T-cell (primary cell): ENCODE data around the gene TACR1. TPM values are rescaled to one million over a fixed set of nuclear protein-coding genes. Genes with fewer than 3 reads are reported as not detected.
"Not testable (repeated sequence)": the region's sequence is repeated elsewhere in the genome, so short reads cannot be mapped to it uniquely, and the experiment has no call there.

Experiments
- ATAC-seq, 4 experiments: fragments of 200-7000 bp in 3 of 4; fragments of 150-1000 bp in 1 of 4; cut with Tn5 transposase; replicated peaks in 1 of 4; 1 replicate in 3 of 4; 2 replicates in 1 of 4; pipeline ENCODE4 v1.10.0; 2021; ENCODE audit warnings: moderate library complexity in 3 of 4, mild to moderate bottlenecking in 2 of 4, moderate number of reproducible peaks in 1 of 4
- CTCF ChIA-PET, 2 donors: fragments of 300-600 bp; sonication (Branson Sonifier 250); formaldehyde crosslinking; loops; one replicate each; lab custom pipeline; 2022; ENCODE audit warnings: antibody characterized with exemption in 2 of 2; lab: Charles Lee
- POLR2A ChIA-PET, 2 donors: fragments of 300-600 bp; sonication (Branson Sonifier 250); formaldehyde crosslinking; loops; one replicate each; lab custom pipeline; 2022; ENCODE audit warnings: antibody characterized with exemption in 2 of 2; lab: Charles Lee
- DNase-seq, 35 experiments: peaks; one replicate each; pipeline versions ENCODE4 v3.0.0 to v3.0.0-alpha.2; 2013 to 2023
- H3K27ac ChIP-seq: one replicate; pipeline ENCODE4 v1.5.1; 2013; ENCODE audit warnings: low read length
- H3K27me3 ChIP-seq, 2 experiments: replicated peaks in 1 of 2; 1 replicate in 1 of 2; 2 replicates in 1 of 2; pipeline versions ENCODE4 v1.6.1 to v1.7.0; 2013; ENCODE audit warnings: low read length in 1 of 2, mixed read lengths in 1 of 2; ENCODE audit not compliant: control insufficient read depth in 2 of 2, insufficient read depth in 2 of 2; ENCODE audit errors: extremely low read depth in 1 of 2
- H3K36me3 ChIP-seq, 2 donors: 1 replicate in 1 of 2; 2 replicates in 1 of 2; pipeline versions ENCODE4 v1.6.1 to v1.7.0; 2013; ENCODE audit warnings: low read length in 1 of 2; ENCODE audit not compliant: control insufficient read depth in 2 of 2, insufficient read depth in 1 of 2; ENCODE audit errors: extremely low read depth in 1 of 2
- H3K4me1 ChIP-seq, 2 experiments: 1 replicate in 1 of 2; 2 replicates in 1 of 2; pipeline versions ENCODE4 v1.6.1 to v1.7.0; 2013; ENCODE audit warnings: low read length in 2 of 2, mixed read lengths in 1 of 2; ENCODE audit not compliant: insufficient read depth in 2 of 2, control insufficient read depth in 1 of 2; ENCODE audit errors: extremely low read depth in 1 of 2
- H3K4me3 ChIP-seq, 2 donors: 1 replicate in 1 of 2; 2 replicates in 1 of 2; pipeline versions ENCODE4 v1.5.1 to v1.7.0; 2013; ENCODE audit warnings: mild to moderate bottlenecking in 2 of 2, low read length in 1 of 2, moderate library complexity in 1 of 2; ENCODE audit not compliant: control insufficient read depth in 1 of 2; ENCODE audit errors: extremely low read depth in 1 of 2
- H3K9me3 ChIP-seq: 2 replicates; pipeline ENCODE4 v1.7.0; 2013
- H3K27ac Mint-ChIP-seq, 2 donors: one replicate each; pipeline ENCODE4 v1.8.0; 2020 to 2021; ENCODE audit warnings: mild to moderate bottlenecking in 2 of 2, mixed read lengths in 2 of 2
- H3K27me3 Mint-ChIP-seq, 2 donors: one replicate each; pipeline ENCODE4 v1.8.0; 2021 to 2022; ENCODE audit warnings: mixed read lengths in 2 of 2
- H3K36me3 Mint-ChIP-seq: one replicate; pipeline ENCODE4 v1.8.0; 2021; ENCODE audit warnings: mixed read lengths
- H3K4me1 Mint-ChIP-seq, 3 donors: one replicate each; pipeline ENCODE4 v1.8.0; 2020 to 2022; ENCODE audit warnings: mixed read lengths in 3 of 3, mild to moderate bottlenecking in 1 of 3
- H3K4me3 Mint-ChIP-seq, 3 donors: one replicate each; pipeline ENCODE4 v1.8.0; 2020 to 2022; ENCODE audit warnings: mild to moderate bottlenecking in 3 of 3, mixed read lengths in 3 of 3, moderate library complexity in 3 of 3
- H3K9me3 Mint-ChIP-seq, 3 donors: one replicate each; pipeline ENCODE4 v1.8.0; 2020 to 2022; ENCODE audit warnings: mixed read lengths in 3 of 3
- WGBS: methylation state at CpG from one replicate; pipeline ENCODE4 v1.1.5; 2013; ENCODE audit warnings: missing lambda C conversion rate; ENCODE audit not compliant: insufficient coverage; 5-methylcytosine and 5-hydroxymethylcytosine counted together
- total RNA-seq, 35 experiments: library from RNA in 6 of 35; stranded (reverse) in 6 of 35; fragments of 120-200 nt in 1 of 35; gene quantifications; one replicate each; pipeline versions ENCODE4 v1.2.1 to v1.2.4 and lab custom pipeline; 2013 to 2026

Gene TACR1
- total RNA-seq, 5 donors from 2014 or later (not counting 1 experiment from before 2014, with no cell fraction given): not detected

DNA sequence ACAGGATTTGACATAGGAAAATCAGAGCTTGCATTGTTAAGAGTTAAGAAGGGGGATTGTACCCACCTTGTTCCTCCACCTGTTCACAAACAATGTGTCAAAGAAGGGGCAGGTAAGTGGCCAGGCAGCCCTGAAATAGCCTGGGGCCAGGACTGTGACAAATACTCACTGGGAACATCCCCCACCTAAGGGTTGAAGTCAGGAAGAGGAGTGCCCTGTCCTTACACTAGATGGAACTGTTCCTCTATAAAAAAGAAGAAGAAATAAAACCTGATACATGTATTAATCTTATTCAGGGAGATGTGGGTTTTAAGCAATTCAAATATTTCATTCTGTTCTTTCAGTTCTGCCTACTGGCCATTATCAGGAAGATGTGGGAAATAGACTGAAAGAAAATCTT lies 41.9 kb downstream of the TACR1 start:
- ATAC-seq: no peak

DNA sequence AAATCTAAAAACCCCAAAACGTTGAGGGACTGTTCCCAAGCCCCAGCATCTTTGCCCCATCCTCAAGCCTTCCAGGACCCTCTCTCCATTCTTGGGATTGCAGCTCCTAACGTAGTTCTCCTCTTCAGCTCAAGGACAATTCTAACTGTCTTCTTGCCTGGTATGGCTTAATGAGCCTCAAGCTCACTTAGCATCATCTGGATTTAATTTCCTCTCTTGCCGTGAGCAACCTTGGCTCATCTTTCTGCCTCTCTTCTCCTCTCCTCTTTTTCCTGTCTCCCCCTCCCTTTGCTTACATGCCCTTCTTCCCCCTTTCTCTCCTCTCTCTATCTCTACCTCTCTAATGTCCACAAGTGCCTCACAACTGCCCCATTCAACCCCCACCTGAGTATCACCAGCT lies 44.2 kb downstream of the TACR1 start:
- ChIA-PET CTCF (no interaction called here), POLR2A (no interaction called here)
- ATAC-seq (no peak), DNase-seq (no peak)
- Histone ChIP-seq H3K4me3 (no peak overlapping the region), H3K4me1 (no peaks in the 10 kb centered on the region), H3K27ac (no peak overlapping the region), H3K36me3 (no peaks in the 10 kb centered on the region), H3K9me3 (no peaks in the 10 kb centered on the region), H3K27me3 (no peaks in the 10 kb centered on the region)
- no peak overlapping the region for H3K27ac Mint-ChIP-seq
- H3K9me3 Mint-ChIP-seq: no peaks in the 10 kb centered on the region
- H3K4me3 Mint-ChIP-seq: no peak overlapping the region
- peaks cover 3% of the 10 kb centered on the region for H3K36me3 Mint-ChIP-seq
- peaks cover 0 to 4% of the 10 kb centered on the region in 2 donors for H3K27me3 Mint-ChIP-seq
- H3K4me1 Mint-ChIP-seq: no peaks in the 10 kb centered on the region
- 58% methylated on average over 3 of the region's 3 CpGs for WGBS

More for the DNA sequence above, 41.9 kb downstream of the TACR1 start:
- H3K27me3 ChIP-seq: no peaks in the 10 kb centered on the region
- no peak overlapping the region for H3K4me3 ChIP-seq
- no peak for DNase-seq
- H3K27ac Mint-ChIP-seq: no peak overlapping the region
- ChIA-PET CTCF (no interaction called here), POLR2A (no interaction called here)
- H3K4me3 Mint-ChIP-seq: no peak overlapping the region
- peaks cover 0 to 5% of the 10 kb centered on the region in 2 donors for H3K27me3 Mint-ChIP-seq
- no peaks in the 10 kb centered on the region for H3K9me3 Mint-ChIP-seq
- H3K27ac ChIP-seq: no peak overlapping the region
- H3K4me1 ChIP-seq: no peaks in the 10 kb centered on the region
- no peaks in the 10 kb centered on the region for H3K9me3 ChIP-seq
- H3K36me3 ChIP-seq: no peaks in the 10 kb centered on the region
- H3K36me3 Mint-ChIP-seq: peaks cover 1% of the 10 kb centered on the region
- no peaks in the 10 kb centered on the region for H3K4me1 Mint-ChIP-seq

DNA sequence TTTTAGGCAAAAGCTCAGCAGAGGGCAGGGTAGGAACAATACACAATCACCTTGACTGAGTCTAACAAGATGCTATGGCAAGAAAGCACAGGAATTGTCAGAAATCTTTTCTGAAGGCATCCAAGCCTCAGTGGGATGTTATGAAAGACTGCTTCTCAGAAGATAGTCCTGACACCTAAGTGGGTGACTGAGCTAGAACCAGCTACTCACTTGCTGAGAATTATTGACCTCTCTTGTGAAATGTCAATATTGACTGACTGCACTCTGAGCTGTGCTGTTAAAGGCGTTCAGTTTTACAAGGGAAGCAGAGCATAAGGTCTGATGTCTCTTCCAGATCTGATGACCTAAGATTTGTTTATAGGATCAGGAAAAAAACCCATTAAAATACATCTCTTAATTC lies 46.1 kb downstream of the TACR1 start:
- ATAC-seq (no peak), DNase-seq (no peak)
- H3K9me3 Mint-ChIP-seq: peaks cover 0 to 3% (median 0%) of the 10 kb centered on the region in 3 donors
- no peaks in the 10 kb centered on the region for H3K27me3 ChIP-seq
- no peak overlapping the region for H3K4me3 ChIP-seq
- peaks cover 6% of the 10 kb centered on the region for H3K36me3 Mint-ChIP-seq
- no peaks in the 10 kb centered on the region for H3K9me3 ChIP-seq
- no peak overlapping the region for H3K27ac Mint-ChIP-seq
- H3K27me3 Mint-ChIP-seq: peaks cover 0 to 4% of the 10 kb centered on the region in 2 donors
- CTCF ChIA-PET: no interaction called here
- POLR2A ChIA-PET: no interaction called here
- H3K27ac ChIP-seq: no peak overlapping the region
- no peaks in the 10 kb centered on the region for H3K36me3 ChIP-seq
- no peaks in the 10 kb centered on the region for H3K4me1 Mint-ChIP-seq
- no CpG with 5 or more reads among the region's 1 CpG for WGBS
- no peaks in the 10 kb centered on the region for H3K4me1 ChIP-seq
- H3K4me3 Mint-ChIP-seq: no peak overlapping the region

GRCh38 chr2:75152243-75152642 lies 47.1 kb downstream of the TACR1 start:
- H3K4me3 Mint-ChIP-seq, H3K4me1 ChIP-seq, H3K27ac ChIP-seq, H3K4me3 ChIP-seq, H3K27ac Mint-ChIP-seq, H3K27me3 Mint-ChIP-seq, H3K36me3 ChIP-seq, POLR2A ChIA-PET, H3K4me1 Mint-ChIP-seq, H3K36me3 Mint-ChIP-seq, H3K27me3 ChIP-seq, CTCF ChIA-PET, H3K9me3 Mint-ChIP-seq, H3K9me3 ChIP-seq, ATAC-seq, DNase-seq: not testable (repeated sequence)
- WGBS: no CpG with 5 or more reads among the region's 3 CpGs

DNA sequence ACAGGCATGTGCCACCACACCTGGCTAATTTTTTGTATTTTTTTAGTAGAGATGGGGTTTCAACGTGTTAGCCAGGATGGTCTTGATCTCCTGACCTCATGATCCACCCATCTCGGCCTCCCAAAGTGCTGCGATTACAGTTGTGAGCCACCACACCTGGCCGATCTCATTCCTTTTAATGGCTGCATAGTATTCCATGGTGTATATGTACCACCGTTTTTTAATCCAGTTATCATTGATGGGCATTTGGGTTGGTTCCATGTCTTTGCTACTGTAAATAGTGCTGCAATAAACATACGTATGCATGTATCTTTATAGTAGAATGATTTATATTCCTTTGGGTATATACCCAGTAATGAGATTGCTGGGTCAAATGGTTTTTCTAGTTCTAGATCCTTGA lies 51.4 kb downstream of the TACR1 start:
- H3K27ac ChIP-seq, ATAC-seq, H3K27me3 ChIP-seq, POLR2A ChIA-PET, H3K9me3 ChIP-seq, H3K4me1 Mint-ChIP-seq, H3K4me3 Mint-ChIP-seq, H3K4me1 ChIP-seq, H3K9me3 Mint-ChIP-seq, H3K36me3 ChIP-seq, H3K4me3 ChIP-seq, H3K27ac Mint-ChIP-seq, H3K36me3 Mint-ChIP-seq, H3K27me3 Mint-ChIP-seq, CTCF ChIA-PET, DNase-seq: not testable (repeated sequence)
- 100% methylated on average over 1 of the region's 6 CpGs for WGBS

DNA sequence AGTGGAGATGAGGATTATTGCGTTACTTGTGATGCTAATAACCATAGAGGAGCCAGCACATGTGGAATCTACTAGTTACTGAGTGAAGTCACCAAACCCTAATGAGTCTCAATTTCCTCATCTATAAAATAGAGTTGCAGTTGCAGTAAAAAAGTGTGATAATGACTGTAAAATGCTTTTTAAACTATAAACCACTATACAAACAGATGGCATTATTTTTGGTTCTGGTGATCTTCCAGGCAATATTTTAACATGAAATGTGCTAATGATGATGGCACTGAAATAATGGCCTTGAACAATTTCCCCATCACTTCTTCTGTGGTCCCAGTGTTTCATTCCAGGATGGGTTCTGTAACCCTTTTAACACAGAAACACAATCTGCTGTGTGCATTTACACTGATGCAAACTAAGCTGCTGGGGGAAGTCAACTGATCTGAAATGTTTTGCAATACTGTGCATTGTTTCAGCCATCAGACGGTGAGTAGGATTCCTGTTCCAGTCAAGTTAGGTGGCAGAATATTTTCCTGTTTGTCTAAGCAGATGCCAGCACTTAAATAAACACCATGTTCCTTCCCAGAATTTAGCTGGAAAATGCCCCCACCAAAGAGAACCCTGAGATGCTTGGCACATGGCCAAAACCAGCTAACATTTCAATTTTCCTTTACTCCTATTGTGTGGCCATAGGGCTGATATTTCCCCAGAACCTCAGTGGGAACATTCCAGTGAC lies 52.6 kb downstream of the TACR1 start:
- no peak overlapping the region for H3K27ac ChIP-seq
- ChIA-PET CTCF (no interaction called here), POLR2A (no interaction called here)
- H3K4me1 Mint-ChIP-seq: no peaks in the 10 kb centered on the region
- H3K4me3 Mint-ChIP-seq: no peak overlapping the region
- no peak overlapping the region for H3K4me3 ChIP-seq
- no peaks in the 10 kb centered on the region for H3K27me3 ChIP-seq
- H3K27me3 Mint-ChIP-seq: peaks cover 2 to 3% of the 10 kb centered on the region in 2 donors
- DNase-seq (no peak), ATAC-seq (no peak)
- WGBS: 100% methylated on average over 1 of the region's 2 CpGs
- H3K27ac Mint-ChIP-seq: no peak overlapping the region
- H3K4me1 ChIP-seq: no peaks in the 10 kb centered on the region
- peaks cover 0 to 4% (median 0%) of the 10 kb centered on the region in 3 donors for H3K9me3 Mint-ChIP-seq
- H3K9me3 ChIP-seq: no peaks in the 10 kb centered on the region
- no peaks in the 10 kb centered on the region for H3K36me3 ChIP-seq
- peaks cover 4% of the 10 kb centered on the region for H3K36me3 Mint-ChIP-seq

- CTCF ChIA-PET, H3K27me3 Mint-ChIP-seq, DNase-seq, H3K4me1 Mint-ChIP-seq, H3K9me3 Mint-ChIP-seq, H3K27ac Mint-ChIP-seq, H3K36me3 ChIP-seq, H3K4me3 ChIP-seq, ATAC-seq, H3K4me1 ChIP-seq, H3K4me3 Mint-ChIP-seq, H3K27me3 ChIP-seq, H3K9me3 ChIP-seq, H3K36me3 Mint-ChIP-seq, H3K27ac ChIP-seq, POLR2A ChIA-PET: not testable (repeated sequence)
- WGBS: 80% methylated on average over 4 of the region's 4 CpGs
These were observed 53.1 kb downstream of the TACR1 start for GRCh38 chr2:75146221-75146605.
